Esophagus squamous epithelium (tissue), 4 donors: ENCODE results near the gene ANKFY1.

Source experiments
- POLR2A ChIP-seq, 4 donors: fragments of 450-650 bp; IDR thresholded peaks; one replicate each; pipeline ENCODE4 v1.6.1; 2017; ENCODE audit warnings: antibody characterized with exemption in 4 of 4, mild to moderate bottlenecking in 4 of 4, moderate library complexity in 3 of 4
- TF ChIP-seq, protein P1 (sequence below), 6 experiments: fragments of 450-650 bp in 4 of 6; fragments of 200-600 bp in 2 of 6; sonication (generic) in 2 of 6; IDR thresholded peaks; one replicate each; pipeline ENCODE4 v1.5.1; 2016 to 2019; ENCODE audit warnings: antibody characterized with exemption in 6 of 6, mild to moderate bottlenecking in 4 of 6, moderate library complexity in 4 of 6

DNA sequence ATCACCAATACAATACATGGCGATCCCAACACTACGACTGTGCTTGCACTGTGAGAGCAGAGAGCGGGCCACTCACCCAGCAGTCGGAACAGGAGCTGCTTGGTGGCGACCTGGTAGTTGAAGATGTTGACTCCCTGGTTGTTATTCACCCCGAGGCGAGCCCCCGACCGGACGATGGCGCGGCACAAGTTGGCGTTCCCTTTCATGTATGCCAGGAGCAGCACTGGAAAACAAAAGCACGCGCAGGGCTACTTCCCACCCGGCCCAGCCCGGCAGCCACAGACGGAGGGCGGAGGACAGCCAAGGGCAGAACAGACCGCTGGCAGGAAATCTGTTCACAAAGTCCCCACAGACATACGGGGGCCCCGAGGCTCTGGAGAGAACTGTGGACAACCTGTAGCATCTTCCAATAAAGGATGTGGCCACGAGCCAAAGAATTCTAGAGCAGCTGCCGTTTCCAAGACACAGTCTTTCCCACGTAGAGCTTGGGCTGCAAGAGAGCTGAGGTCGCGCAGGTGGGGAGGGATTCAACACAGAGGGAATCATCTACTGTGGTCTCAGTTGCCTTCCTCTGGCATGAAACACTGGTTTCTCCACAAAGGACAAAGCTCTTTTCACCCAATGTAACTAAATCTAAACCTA, 93.0 kb downstream of the ANKFY1 start:
- TF ChIP-seq, protein P1, sequence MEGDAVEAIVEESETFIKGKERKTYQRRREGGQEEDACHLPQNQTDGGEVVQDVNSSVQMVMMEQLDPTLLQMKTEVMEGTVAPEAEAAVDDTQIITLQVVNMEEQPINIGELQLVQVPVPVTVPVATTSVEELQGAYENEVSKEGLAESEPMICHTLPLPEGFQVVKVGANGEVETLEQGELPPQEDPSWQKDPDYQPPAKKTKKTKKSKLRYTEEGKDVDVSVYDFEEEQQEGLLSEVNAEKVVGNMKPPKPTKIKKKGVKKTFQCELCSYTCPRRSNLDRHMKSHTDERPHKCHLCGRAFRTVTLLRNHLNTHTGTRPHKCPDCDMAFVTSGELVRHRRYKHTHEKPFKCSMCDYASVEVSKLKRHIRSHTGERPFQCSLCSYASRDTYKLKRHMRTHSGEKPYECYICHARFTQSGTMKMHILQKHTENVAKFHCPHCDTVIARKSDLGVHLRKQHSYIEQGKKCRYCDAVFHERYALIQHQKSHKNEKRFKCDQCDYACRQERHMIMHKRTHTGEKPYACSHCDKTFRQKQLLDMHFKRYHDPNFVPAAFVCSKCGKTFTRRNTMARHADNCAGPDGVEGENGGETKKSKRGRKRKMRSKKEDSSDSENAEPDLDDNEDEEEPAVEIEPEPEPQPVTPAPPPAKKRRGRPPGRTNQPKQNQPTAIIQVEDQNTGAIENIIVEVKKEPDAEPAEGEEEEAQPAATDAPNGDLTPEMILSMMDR (IDR thresholded peaks at IDR 0.05) = no peak
- no peak for TF ChIP-seq POLR2A (IDR thresholded peaks at IDR 0.05)
